Stimulated activated naive CD8-positive, alpha-beta T cell treated with anti-CD3 and anti-CD28 coated beads, Interleukin-15, Interleukin-2, amounts not matched to agents 100 ng/mL and 50 ng/mL, for 24 hours (primary cell): ENCODE data around the gene FAF2.

Source experiments
- H3K27ac Mint-ChIP-seq: one replicate; pipeline ENCODE4 v1.8.0; 2021; ENCODE audit warnings: mild to moderate bottlenecking, mixed read lengths
- H3K27me3 Mint-ChIP-seq: one replicate; pipeline ENCODE4 v1.8.0; 2021; ENCODE audit warnings: mixed read lengths
- H3K36me3 Mint-ChIP-seq: one replicate; pipeline ENCODE4 v1.8.0; 2021; ENCODE audit warnings: low read depth, mixed read lengths
- H3K4me1 Mint-ChIP-seq: one replicate; pipeline ENCODE4 v1.8.0; 2021; ENCODE audit warnings: low read depth, mixed read lengths
- H3K4me3 Mint-ChIP-seq: one replicate; pipeline ENCODE4 v1.8.0; 2021; ENCODE audit warnings: mild to moderate bottlenecking, mixed read lengths
- H3K9me3 Mint-ChIP-seq: one replicate; pipeline ENCODE4 v1.8.0; 2021; ENCODE audit warnings: mixed read lengths

FAF2 gene

DNA sequence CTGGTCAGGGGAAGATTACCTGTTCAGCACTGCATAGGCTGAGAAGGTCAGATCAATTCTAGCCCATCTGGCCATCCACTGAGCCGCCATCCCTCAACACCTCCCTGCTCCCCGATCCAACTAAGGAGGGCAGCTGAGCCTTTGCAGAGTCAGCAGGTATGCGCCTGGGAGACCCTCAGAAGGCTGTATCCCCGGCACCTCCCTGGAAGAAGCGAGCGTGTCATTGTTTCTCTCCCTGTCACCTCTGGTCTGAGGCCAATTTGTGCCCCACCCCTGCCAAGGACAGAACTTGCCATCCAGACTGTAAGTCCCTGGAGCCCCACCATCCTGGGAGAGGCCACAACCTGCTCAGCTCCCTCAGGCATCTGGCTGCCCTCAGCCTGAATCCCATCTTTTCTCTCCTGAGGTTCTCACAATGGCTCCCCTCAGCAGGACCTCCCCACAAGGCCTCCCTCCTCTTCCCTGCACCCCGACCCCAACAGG lies 34.4 kb upstream of the FAF2 start:
- no peaks in the 10 kb centered on the region for H3K27me3 Mint-ChIP-seq
- no peak overlapping the region for H3K27ac Mint-ChIP-seq
- peaks cover 7% of the 10 kb centered on the region for H3K36me3 Mint-ChIP-seq
- H3K4me1 Mint-ChIP-seq: peaks cover 38% of the 10 kb centered on the region
- H3K9me3 Mint-ChIP-seq: no peaks in the 10 kb centered on the region
- no peak overlapping the region for H3K4me3 Mint-ChIP-seq

DNA sequence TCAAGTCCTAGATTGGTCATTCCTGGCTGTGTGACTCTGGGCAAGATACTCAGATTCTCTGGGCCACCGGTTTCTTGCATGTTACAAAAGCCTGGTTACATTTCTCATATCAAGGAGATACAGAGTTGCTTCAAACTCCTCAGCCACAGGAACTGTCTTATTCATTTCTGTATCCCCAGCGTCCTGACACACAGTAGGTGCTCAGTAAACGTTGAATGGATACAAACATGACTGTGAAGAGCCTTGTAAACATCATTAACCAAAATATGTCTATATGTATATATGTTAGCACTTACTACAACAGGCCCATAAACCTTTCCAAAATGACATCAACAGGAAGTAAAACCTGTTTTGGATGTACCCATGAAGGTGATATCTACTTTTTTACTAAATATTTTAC lies 33.5 kb upstream of the FAF2 start:
- Mint-ChIP-seq H3K27ac (no peak overlapping the region), H3K4me1 (peaks cover 38% of the 10 kb centered on the region), H3K4me3 (peak overlapping the region; percentile 84), H3K27me3 (no peaks in the 10 kb centered on the region), H3K36me3 (peaks cover 5% of the 10 kb centered on the region), H3K9me3 (no peaks in the 10 kb centered on the region)

DNA sequence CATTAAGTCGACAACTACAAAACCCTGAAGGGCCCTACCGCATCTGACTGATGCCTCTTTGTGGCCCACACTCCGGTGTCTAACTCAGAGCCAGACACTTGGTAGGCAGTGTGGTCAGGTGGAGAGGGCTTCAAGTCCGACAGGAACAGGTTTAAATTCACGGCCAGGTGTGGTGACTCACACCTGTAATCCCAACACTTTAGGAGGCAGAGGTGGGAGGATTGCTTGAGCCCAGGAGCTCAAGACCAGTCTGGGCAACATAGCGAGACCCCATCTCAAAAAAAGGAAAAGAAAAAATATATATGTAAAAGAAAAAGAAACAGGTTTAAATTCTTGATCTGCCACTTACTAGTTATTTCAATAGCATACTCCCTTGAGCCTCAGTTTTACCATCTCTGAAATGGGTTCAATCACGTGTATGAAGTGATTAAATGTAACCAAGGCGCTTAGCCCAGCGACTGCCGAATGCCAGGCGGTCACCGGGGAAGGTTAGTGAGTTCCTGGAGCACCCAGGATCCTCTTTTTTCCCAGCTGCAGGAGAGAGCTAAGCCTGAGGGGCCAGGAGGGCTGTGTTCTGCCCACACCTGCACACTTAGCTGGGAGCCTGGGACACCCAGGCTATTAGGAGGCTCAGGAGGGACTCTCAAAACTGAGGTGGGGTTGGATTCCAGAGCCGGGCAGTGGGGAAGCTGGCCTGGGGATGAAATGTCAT lies 32.8 kb upstream of the FAF2 start:
- no peaks in the 10 kb centered on the region for H3K9me3 Mint-ChIP-seq
- H3K36me3 Mint-ChIP-seq: no peaks in the 10 kb centered on the region
- peak overlapping the region; percentile 84 for H3K4me3 Mint-ChIP-seq
- peaks cover 38% of the 10 kb centered on the region for H3K4me1 Mint-ChIP-seq
- H3K27ac Mint-ChIP-seq: no peak overlapping the region
- H3K27me3 Mint-ChIP-seq: no peaks in the 10 kb centered on the region

DNA sequence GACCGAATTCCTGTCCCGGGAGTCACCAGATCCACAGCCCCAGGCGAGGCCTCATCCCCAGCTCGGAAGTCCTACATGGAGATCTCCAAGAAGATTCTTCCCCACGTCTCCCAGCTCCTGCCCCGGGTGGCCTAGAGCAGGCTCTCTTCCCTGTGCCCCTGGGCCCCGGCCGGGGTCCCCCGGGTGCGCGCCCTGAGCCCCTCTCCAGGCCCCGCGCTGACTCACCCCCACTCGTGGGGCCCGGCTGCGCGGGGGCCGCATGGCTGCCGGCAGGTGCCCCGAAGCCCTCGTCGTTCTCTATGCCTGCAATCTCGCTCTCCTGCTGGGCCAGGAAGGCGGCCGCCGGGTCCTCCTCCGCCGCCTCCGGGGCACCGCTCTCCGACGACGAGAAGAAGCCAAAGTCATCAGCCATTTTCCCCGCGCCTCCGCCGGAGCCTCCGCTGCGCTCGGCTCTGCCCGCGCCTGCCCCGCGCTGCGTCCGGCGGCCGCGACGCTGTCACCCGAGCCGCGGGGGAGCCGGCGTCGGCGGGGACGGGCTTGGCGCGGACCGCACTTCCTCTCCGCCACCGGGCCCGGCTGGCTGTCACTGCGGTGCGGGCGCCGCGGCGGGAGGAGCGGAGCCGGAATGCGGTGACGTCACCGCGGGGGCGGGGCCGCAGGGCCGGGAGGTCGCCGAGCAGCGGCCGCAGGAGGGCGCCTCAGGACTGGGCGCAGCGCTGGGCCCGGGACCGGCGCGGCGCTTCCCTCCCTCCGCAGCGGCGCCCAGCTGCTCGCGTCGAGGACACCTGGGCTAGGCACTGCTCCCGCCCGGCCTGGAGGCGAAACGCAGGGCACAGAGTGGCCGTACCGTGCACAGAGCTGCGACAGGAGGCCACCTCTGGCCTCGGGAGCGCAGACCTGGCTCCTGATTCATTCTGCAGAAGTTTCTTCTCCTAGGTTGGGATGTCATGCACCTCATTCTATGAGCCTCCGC lies 31.9 kb upstream of the FAF2 start, which contains the start of gene CLTB:
Gene CLTB (minus strand): TSS at position 588 of the 973 bp plus-strand sequence. CDS start 176 bp downstream, at position 412.
- peaks cover 35% of the 10 kb centered on the region for H3K4me1 Mint-ChIP-seq
- H3K27me3 Mint-ChIP-seq: no peaks in the 10 kb centered on the region

DNA sequence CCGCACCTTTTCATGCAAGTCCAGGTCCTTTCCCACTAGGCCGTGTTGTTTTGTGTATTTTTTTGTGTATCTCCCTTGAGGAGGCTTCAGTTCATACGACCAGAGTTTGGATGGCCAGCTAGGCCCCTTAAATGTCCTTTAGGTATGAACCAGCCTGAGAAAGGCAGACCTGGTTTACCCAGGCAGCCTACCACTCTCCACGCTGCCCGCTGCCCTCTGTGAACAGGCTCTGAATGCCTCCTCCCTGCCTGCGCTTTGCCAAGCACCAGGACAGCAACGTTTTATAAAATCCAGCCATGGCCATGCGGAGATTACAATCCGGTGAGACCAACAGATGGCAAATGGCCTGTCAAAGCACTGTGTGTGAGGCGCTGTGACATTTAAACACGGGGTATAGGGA lies 31.2 kb upstream of the FAF2 start:
- H3K27ac Mint-ChIP-seq: no peak overlapping the region
- no peaks in the 10 kb centered on the region for H3K36me3 Mint-ChIP-seq
- no peaks in the 10 kb centered on the region for H3K27me3 Mint-ChIP-seq
- peak overlapping the region; percentile 62 for H3K4me3 Mint-ChIP-seq
- H3K4me1 Mint-ChIP-seq: peaks cover 30% of the 10 kb centered on the region
- H3K9me3 Mint-ChIP-seq: no peaks in the 10 kb centered on the region

More for the DNA sequence above, 31.9 kb upstream of the FAF2 start, which contains the start of gene CLTB:
- H3K36me3 Mint-ChIP-seq: no peaks in the 10 kb centered on the region
- H3K9me3 Mint-ChIP-seq: no peaks in the 10 kb centered on the region
- peak within 1 kb of the TSS; percentile 84 for H3K4me3 Mint-ChIP-seq
- H3K27ac Mint-ChIP-seq: no peak within 1 kb of the TSS

DNA sequence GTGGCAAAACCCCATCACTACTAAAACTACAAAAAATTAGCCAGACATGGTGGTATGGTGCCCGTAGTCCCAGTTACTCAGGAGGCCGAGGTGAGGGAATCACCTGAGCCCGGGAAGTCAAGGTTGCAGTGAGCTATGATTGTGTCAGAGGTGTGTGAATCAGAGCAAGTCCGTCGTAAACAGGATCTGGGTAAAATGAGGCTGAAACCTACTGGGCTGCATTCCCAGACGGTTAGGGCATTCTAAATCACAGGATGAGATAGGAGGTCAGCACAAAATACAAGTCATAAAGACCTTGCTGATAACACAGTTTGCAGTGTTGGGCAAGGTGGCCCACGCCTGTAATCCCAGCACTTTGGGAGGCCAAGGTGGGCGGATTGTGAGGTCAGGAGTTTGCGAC lies 29.9 kb upstream of the FAF2 start:
- H3K9me3 Mint-ChIP-seq: no peaks in the 10 kb centered on the region
- H3K36me3 Mint-ChIP-seq: no peaks in the 10 kb centered on the region
- peaks cover 30% of the 10 kb centered on the region for H3K4me1 Mint-ChIP-seq
- H3K27me3 Mint-ChIP-seq: no peaks in the 10 kb centered on the region
- peak overlapping the region; percentile 1 for H3K27ac Mint-ChIP-seq
- no peak overlapping the region for H3K4me3 Mint-ChIP-seq

DNA sequence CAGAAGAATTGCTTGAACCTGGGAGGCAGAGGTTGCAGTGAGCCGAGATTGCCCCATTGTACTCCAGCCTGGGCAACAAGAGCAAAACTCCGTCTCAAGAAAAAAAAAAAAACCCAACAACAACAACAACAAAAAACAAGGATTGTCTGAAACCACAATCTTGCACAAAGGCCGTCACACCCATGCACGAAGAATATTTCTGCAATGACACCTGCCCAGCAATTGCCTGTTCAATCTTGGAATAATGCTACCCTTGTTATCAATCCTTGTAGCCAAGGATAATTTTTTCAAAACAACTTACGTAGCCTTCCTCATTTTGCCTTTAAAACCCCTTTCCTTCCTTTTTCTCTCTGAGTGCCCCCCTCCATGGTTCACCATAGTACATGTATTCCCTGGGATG lies 28.1 kb upstream of the FAF2 start:
- H3K4me1 Mint-ChIP-seq: peaks cover 14% of the 10 kb centered on the region
- H3K9me3 Mint-ChIP-seq: no peaks in the 10 kb centered on the region
- no peaks in the 10 kb centered on the region for H3K36me3 Mint-ChIP-seq
- H3K4me3 Mint-ChIP-seq: no peak overlapping the region
- no peak overlapping the region for H3K27ac Mint-ChIP-seq
- no peaks in the 10 kb centered on the region for H3K27me3 Mint-ChIP-seq

DNA sequence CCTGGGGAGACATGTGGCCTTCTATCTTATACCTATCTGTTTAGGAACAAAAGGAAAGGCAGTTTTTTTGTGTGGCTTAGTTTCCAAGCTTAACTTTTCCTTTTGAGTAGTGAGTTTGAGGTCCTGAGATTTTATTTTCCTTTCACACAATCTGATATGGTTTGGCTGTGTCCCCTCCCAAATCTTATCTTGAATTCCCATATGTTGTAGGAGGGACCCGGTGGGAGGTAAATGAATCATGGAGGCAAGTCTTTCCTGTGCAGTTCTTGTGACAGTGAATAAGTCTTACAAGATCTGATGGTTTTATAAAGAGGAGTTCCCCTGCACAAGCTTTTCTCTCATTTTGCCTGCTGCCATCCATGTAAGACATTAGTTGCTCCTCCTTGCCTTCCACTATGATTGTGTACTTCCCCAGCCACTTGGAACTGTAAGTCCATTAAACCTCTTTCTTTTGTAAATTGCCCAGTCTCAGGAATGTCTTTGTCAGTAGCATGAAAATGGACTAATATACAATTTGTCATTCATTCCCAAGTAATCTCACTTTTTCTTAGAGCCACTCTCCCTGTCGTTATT lies 27.1 kb upstream of the FAF2 start:
- H3K36me3 Mint-ChIP-seq: no peaks in the 10 kb centered on the region
- no peaks in the 10 kb centered on the region for H3K27me3 Mint-ChIP-seq
- H3K4me3 Mint-ChIP-seq: no peak overlapping the region
- no peak overlapping the region for H3K27ac Mint-ChIP-seq
- no peaks in the 10 kb centered on the region for H3K9me3 Mint-ChIP-seq
- peaks cover 8% of the 10 kb centered on the region for H3K4me1 Mint-ChIP-seq

DNA sequence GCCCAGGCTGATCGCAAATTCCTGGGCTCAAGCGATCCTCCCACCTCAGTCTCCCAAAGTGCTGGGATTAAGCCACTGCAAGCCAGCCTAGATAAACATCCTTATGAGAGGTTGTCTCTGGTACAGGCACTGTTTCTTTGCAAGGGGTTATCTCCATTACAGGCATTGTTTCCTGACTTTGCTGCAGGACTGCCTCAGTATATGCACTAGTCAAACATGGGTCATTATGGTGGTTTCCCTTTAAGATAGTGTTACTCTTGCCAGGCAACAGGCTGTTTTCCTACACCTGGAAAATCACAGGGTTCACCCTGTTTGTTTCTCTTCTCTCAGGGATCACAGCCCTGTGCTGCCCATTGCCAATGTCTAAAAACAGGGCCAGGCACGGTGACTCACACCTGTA lies 24.0 kb upstream of the FAF2 start:
- no peaks in the 10 kb centered on the region for H3K9me3 Mint-ChIP-seq

DNA sequence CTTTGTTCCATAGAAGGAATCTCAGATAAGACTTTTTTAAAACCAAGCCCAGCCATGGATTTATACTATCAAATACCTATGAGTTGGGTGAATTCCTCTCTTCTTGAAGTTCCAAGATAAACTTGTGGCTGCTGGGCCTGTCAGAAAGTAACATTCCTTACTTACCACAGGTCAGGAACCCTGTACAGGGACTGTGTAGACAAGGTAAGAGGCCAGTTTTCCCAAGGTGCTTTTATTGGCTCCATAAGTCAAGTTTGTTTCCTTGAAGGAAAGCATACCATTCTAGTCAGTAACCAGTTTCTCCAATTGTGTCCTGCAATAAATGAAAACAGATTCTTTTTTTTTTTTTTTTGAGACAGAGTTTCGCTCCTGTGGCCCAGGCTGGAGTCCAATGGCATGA lies 23.0 kb upstream of the FAF2 start:
- no peaks in the 10 kb centered on the region for H3K9me3 Mint-ChIP-seq
- no peak overlapping the region for H3K27ac Mint-ChIP-seq
- peaks cover 4% of the 10 kb centered on the region for H3K4me1 Mint-ChIP-seq
- no peak overlapping the region for H3K4me3 Mint-ChIP-seq
- no peaks in the 10 kb centered on the region for H3K27me3 Mint-ChIP-seq
- no peaks in the 10 kb centered on the region for H3K36me3 Mint-ChIP-seq

More for the DNA sequence above, 24.0 kb upstream of the FAF2 start:
- Mint-ChIP-seq H3K27me3 (no peaks in the 10 kb centered on the region), H3K27ac (no peak overlapping the region), H3K4me1 (no peaks in the 10 kb centered on the region), H3K36me3 (no peaks in the 10 kb centered on the region), H3K4me3 (no peak overlapping the region)

DNA sequence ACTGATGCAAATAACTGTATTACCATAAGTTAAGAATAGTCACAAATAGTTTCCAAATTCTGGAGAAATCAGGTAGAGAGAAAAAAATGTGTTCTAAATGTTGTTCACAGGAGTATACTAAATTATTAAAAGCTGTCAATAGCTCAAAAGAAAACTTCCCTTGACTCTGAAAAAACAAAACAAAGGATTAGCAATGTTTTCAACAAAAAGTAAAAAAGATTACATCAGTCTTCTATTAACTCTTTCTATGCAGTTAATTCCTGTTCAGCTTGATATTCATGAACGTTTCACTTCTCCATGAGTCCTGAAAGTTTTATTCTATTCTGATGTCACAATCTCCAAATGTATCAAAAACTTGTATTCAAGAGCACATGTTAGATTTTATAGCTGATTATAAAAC lies 22.4 kb upstream of the FAF2 start:
- H3K4me3 Mint-ChIP-seq: no peak overlapping the region
- H3K4me1 Mint-ChIP-seq: peaks cover 10% of the 10 kb centered on the region
- no peaks in the 10 kb centered on the region for H3K27me3 Mint-ChIP-seq

DNA sequence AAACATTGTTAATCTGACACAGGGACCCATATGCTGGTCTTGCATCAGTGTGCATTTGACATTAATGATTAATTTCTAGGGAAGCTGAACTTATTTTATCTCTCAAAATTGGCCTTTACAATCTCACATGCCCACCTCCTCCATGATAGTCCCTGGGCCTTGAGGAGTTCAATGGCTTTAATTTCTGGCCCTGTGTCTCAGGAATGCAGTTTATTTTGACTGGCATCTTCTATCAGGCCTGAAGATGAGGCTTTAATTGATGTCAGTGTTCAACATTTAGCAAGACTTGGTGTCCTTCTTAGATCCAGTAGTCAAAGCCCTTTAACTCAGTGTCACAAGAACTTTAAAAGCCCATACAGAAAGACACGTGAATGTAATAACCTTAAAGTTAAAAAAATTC lies 21.3 kb upstream of the FAF2 start:
- no peaks in the 10 kb centered on the region for H3K27me3 Mint-ChIP-seq
- peaks cover 10% of the 10 kb centered on the region for H3K4me1 Mint-ChIP-seq
- H3K27ac Mint-ChIP-seq: no peak overlapping the region
- no peaks in the 10 kb centered on the region for H3K36me3 Mint-ChIP-seq
- no peaks in the 10 kb centered on the region for H3K9me3 Mint-ChIP-seq
- H3K4me3 Mint-ChIP-seq: no peak overlapping the region

More for the DNA sequence above, 22.4 kb upstream of the FAF2 start:
- no peaks in the 10 kb centered on the region for H3K9me3 Mint-ChIP-seq
- H3K27ac Mint-ChIP-seq: no peak overlapping the region
- no peaks in the 10 kb centered on the region for H3K36me3 Mint-ChIP-seq

DNA sequence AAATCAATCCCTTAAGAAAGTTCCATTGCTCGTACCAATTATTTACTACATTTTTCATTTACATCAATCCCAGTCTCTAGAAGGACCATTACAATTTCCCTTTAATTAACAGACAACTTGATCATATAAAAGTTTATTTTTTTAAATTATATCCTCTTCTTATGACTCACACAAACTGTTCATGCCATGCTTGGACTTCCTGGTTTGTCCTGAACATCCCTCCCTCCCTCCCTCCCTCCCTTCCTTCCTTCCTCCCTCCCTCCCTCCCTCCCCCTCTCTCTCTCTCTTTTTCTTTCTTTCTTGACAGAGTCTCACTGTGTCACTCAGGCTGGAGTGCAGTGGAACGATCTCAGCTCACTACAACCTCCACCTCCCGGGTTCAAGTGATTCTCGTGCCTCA lies 20.2 kb upstream of the FAF2 start:
- Mint-ChIP-seq H3K4me1 (peaks cover 10% of the 10 kb centered on the region), H3K4me3 (no peak overlapping the region), H3K27ac (no peak overlapping the region), H3K27me3 (no peaks in the 10 kb centered on the region), H3K9me3 (no peaks in the 10 kb centered on the region), H3K36me3 (no peaks in the 10 kb centered on the region)

DNA sequence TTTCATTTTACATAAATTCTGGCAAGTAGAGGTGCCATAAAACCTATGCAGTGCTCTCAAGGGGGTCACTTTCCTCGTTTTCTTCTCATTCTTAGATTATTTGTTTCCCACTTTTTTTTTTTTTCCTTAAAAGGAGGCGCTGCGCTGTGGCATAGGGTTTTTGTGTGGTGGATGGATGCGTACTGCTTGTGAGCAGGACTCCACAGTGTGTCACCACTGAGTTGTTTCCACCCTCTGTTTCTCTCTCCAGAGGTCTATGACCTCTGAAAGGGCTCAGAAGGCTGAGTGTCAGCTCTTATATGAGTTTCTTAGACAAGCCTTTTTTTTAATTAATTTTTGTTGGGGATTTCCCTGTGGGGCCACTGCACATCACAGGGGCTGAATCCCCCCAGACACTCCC lies 18.2 kb upstream of the FAF2 start:
- Mint-ChIP-seq H3K36me3 (no peaks in the 10 kb centered on the region), H3K9me3 (no peaks in the 10 kb centered on the region), H3K4me1 (peaks cover 10% of the 10 kb centered on the region), H3K27ac (no peak overlapping the region), H3K27me3 (no peaks in the 10 kb centered on the region), H3K4me3 (no peak overlapping the region)

DNA sequence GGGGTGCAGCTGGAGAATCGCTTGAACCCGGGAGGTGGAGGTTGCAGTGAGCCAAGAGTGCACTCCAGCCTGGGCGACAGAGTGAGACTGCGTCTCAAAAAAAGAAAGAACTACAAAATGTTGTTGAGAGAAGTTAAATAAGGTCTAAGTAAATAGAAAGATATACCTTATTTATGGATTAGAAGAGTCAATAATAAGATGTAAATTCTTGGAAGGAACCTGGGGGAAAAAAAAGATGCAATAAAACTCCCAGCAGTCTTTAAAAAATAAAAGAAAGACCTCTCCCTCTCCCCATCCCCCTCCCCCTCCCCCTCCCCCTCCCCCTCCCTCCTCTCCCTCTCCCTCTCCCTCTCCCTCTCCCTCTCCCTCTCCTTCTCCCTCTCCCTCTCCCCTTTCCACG lies 15.5 kb upstream of the FAF2 start:
- Mint-ChIP-seq H3K27ac (no peak overlapping the region), H3K9me3 (no peaks in the 10 kb centered on the region), H3K4me1 (peaks cover 20% of the 10 kb centered on the region), H3K36me3 (no peaks in the 10 kb centered on the region), H3K4me3 (no peak overlapping the region), H3K27me3 (no peaks in the 10 kb centered on the region)
